ENCODE results near the gene ERBB4. TPM values are rescaled to one million over a fixed set of nuclear protein-coding genes. Genes with fewer than 3 reads are reported as not detected.

The ERBB4 gene
- total RNA-seq, 1 donor from 2014 or later: 10.2 TPM

DNA sequence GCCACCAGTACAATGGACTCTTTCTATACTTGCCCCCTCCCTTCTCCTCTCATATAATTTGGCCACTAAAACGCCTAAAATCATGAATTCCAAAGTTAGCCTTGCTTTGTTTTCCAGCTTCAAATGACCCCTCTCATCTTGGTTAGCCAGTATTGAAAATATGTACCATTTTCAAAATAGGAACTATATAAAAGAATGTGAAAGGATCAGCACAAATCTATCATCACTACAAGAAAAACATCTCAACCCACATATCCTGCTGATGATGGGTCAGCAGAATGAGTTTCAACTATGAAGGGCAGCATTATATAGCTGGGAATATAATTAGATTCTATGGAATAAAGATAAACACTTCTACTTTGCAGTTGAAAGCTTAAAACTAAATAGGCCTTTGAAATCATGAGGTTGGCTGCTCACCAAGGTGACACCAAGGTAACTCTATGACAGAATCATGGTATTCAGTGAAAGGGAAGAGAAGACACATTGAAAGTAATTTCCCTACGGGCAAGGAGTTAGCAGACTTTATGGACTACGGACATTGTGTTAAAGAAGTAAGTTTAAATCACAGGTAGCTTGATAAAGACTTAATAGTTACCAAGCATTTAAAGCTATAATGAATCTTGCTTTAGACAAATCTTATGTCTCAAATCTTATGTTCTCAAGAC, 1109.2 kb downstream of the ERBB4 start:
- H3K4me1 Mint-ChIP-seq: peaks cover 4% of the 10 kb centered on the region
- H3K4me3 Mint-ChIP-seq: no peak overlapping the region
- peaks cover 2% of the 10 kb centered on the region for H3K9me3 Mint-ChIP-seq
- no peak for DNase-seq (ENCODE audit: low read depth, low spot score)
- TF ChIP-seq, protein P1, sequence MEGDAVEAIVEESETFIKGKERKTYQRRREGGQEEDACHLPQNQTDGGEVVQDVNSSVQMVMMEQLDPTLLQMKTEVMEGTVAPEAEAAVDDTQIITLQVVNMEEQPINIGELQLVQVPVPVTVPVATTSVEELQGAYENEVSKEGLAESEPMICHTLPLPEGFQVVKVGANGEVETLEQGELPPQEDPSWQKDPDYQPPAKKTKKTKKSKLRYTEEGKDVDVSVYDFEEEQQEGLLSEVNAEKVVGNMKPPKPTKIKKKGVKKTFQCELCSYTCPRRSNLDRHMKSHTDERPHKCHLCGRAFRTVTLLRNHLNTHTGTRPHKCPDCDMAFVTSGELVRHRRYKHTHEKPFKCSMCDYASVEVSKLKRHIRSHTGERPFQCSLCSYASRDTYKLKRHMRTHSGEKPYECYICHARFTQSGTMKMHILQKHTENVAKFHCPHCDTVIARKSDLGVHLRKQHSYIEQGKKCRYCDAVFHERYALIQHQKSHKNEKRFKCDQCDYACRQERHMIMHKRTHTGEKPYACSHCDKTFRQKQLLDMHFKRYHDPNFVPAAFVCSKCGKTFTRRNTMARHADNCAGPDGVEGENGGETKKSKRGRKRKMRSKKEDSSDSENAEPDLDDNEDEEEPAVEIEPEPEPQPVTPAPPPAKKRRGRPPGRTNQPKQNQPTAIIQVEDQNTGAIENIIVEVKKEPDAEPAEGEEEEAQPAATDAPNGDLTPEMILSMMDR (conservative IDR thresholded peaks at IDR 0.05): no peak
- H3K27ac Mint-ChIP-seq (ENCODE audit: unreplicated experiment): no peak overlapping the region
- no peaks in the 10 kb centered on the region for H3K36me3 Mint-ChIP-seq (ENCODE audit: low read depth)
- H3K27me3 Mint-ChIP-seq (ENCODE audit: low read depth): no peaks in the 10 kb centered on the region

GRCh38 chr2:211426240-211426639, 1112.4 kb downstream of the ERBB4 start:
- H3K27ac Mint-ChIP-seq (ENCODE audit: unreplicated experiment): no peak overlapping the region
- H3K9me3 Mint-ChIP-seq: no peaks in the 10 kb centered on the region
- no peaks in the 10 kb centered on the region for H3K27me3 Mint-ChIP-seq (ENCODE audit: low read depth)
- H3K4me3 Mint-ChIP-seq: no peak overlapping the region
- H3K36me3 Mint-ChIP-seq (ENCODE audit: low read depth): no peaks in the 10 kb centered on the region
- DNase-seq (ENCODE audit: low read depth, low spot score): no peak
- TF ChIP-seq, protein P1 (conservative IDR thresholded peaks at IDR 0.05): no peak
- H3K4me1 Mint-ChIP-seq: peaks cover 4% of the 10 kb centered on the region

DNA sequence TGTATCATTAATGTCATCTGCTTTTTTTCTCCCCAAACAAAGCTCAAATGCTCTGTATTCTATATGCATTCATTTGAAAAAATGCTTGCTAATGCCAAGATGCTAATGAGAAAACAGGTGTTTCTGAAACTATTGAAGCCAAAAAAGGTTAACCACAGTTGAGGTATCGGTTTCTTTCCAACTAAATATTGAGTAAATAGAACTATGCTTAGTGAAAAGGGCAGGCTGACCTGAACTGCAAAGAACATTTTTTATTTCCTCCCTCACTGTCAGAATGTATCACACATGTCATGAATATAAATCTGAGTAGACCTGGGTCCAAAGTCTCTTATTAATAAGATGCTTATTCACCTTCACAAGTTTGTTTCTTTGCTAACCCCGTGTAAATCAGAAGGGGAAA, 1115.6 kb downstream of the ERBB4 start:
- H3K36me3 Mint-ChIP-seq (ENCODE audit: low read depth): no peaks in the 10 kb centered on the region
- no peaks in the 10 kb centered on the region for H3K9me3 Mint-ChIP-seq
- TF ChIP-seq, protein P1 (conservative IDR thresholded peaks at IDR 0.05): no peak
- H3K27me3 Mint-ChIP-seq (ENCODE audit: low read depth): no peaks in the 10 kb centered on the region
- H3K4me1 Mint-ChIP-seq: no peaks in the 10 kb centered on the region
- no peak for DNase-seq (ENCODE audit: low read depth, low spot score)
- no peak overlapping the region for H3K27ac Mint-ChIP-seq (ENCODE audit: unreplicated experiment)
- H3K4me3 Mint-ChIP-seq: no peak overlapping the region

GRCh38 chr2:211417544-211417943, 1121.1 kb downstream of the ERBB4 start:
- Mint-ChIP-seq H3K27me3 (ENCODE audit: low read depth) (no peaks in the 10 kb centered on the region), H3K36me3 (ENCODE audit: low read depth) (peaks cover 9% of the 10 kb centered on the region), H3K4me3 (no peak overlapping the region), H3K9me3 (peaks cover 2% of the 10 kb centered on the region), H3K4me1 (peaks cover 8% of the 10 kb centered on the region), H3K27ac (ENCODE audit: unreplicated experiment) (no peak overlapping the region)
- TF ChIP-seq, protein P1 (conservative IDR thresholded peaks at IDR 0.05): no peak
- no peak for DNase-seq (ENCODE audit: low read depth, low spot score)

DNA sequence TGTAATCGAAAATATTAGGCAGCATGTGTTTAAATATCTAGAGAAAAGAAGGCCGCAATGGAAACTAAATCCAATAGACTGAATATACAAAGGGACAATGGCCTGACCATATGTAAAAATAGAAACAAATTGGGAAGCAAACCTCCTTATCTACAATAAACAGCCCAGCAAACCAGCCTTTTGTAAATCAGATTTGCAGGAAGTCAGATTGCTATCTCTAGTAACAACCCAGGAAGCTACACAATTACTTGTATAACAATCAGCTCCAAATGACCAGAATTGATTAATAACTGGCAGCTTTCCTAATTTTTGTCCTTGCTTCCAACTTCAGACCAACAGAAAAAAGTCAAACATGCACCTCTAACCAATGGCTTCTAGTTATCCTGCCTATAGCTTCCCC, 1122.2 kb downstream of the ERBB4 start:
- Mint-ChIP-seq H3K4me1 (peaks cover 8% of the 10 kb centered on the region), H3K36me3 (ENCODE audit: low read depth) (peaks cover 9% of the 10 kb centered on the region), H3K9me3 (peaks cover 2% of the 10 kb centered on the region), H3K4me3 (no peak overlapping the region), H3K27ac (ENCODE audit: unreplicated experiment) (no peak overlapping the region), H3K27me3 (ENCODE audit: low read depth) (no peaks in the 10 kb centered on the region)
- DNase-seq (ENCODE audit: low read depth, low spot score): no peak
- TF ChIP-seq, protein P1 (conservative IDR thresholded peaks at IDR 0.05): no peak
